ENCODE results near the gene DOHH. TPM values are rescaled to one million over a fixed set of nuclear protein-coding genes. Genes with fewer than 3 reads are reported as not detected.
A peak's percentile ranks its signal among the peaks of the same experiment; 100 is the strongest.

The DOHH gene
- total RNA-seq, 1 donor from 2014 or later = 15.8 TPM

GRCh38 chr19:3477506-3477905, 23.0 kb downstream of the DOHH start:
- no peak for DNase-seq

- no peak for DNase-seq
These were observed 23.6 kb downstream of the DOHH start for GRCh38 chr19:3476830-3477229.

GRCh38 chr19:3475449-3475848, 25.0 kb downstream of the DOHH start:
- DNase-seq = no peak

- no peak for DNase-seq
These were observed 25.9 kb downstream of the DOHH start for GRCh38 chr19:3474614-3475013.

- no peak for DNase-seq
These were observed 26.5 kb downstream of the DOHH start for GRCh38 chr19:3474010-3474409.

GRCh38 chr19:3471954-3472655, 28.4 kb downstream of the DOHH start:
- peak; percentile 35 for DNase-seq

- DNase-seq = no peak
These were observed 29.9 kb downstream of the DOHH start for GRCh38 chr19:3470500-3471128.

- DNase-seq = no peak
These were observed 30.6 kb downstream of the DOHH start for GRCh38 chr19:3469638-3470499.

GRCh38 chr19:3468211-3468610, 32.3 kb downstream of the DOHH start:
- DNase-seq = no peak

GRCh38 chr19:3467437-3468198, 32.9 kb downstream of the DOHH start:
- no peak for DNase-seq

GRCh38 chr19:3466635-3467034, 33.8 kb downstream of the DOHH start:
- no peak for DNase-seq

- DNase-seq = no peak
These were observed 34.9 kb downstream of the DOHH start for GRCh38 chr19:3465552-3465951.

GRCh38 chr19:3464587-3465235, 35.8 kb downstream of the DOHH start:
- DNase-seq = no peak

- peak; percentile 27 for DNase-seq
These were observed 36.5 kb downstream of the DOHH start for GRCh38 chr19:3463714-3464586.

GRCh38 chr19:3462991-3463713, 37.3 kb downstream of the DOHH start:
- no peak for DNase-seq

- DNase-seq = no peak
These were observed 40.4 kb downstream of the DOHH start for GRCh38 chr19:3459965-3460582.

- DNase-seq = peak; percentile 88
These were observed 41.2 kb downstream of the DOHH start for GRCh38 chr19:3459089-3459881.

GRCh38 chr19:3458229-3459088, 42.0 kb downstream of the DOHH start:
- peak; percentile 38 for DNase-seq

Measured in tongue (tissue), 2 donors.